Loucy (cell line): ENCODE data around the gene NADSYN1.

Experiments used
- EZH2phosphoT487 ChIP-seq: fragments of 200-600 bp; IDR thresholded peaks from 2 replicates; pipeline ENCODE4 v1.6.1; 2018; ENCODE audit warnings: antibody characterized with exemption, mild to moderate bottlenecking, moderate library complexity, borderline replicate concordance
- TF ChIP-seq, protein P1 (sequence below): fragments of 200-600 bp; sonication (generic); conservative IDR thresholded peaks from 2 replicates; pipeline ENCODE4 v1.5.1; 2014; ENCODE audit warnings: mild to moderate bottlenecking, antibody characterized with exemption, low read length

DNA sequence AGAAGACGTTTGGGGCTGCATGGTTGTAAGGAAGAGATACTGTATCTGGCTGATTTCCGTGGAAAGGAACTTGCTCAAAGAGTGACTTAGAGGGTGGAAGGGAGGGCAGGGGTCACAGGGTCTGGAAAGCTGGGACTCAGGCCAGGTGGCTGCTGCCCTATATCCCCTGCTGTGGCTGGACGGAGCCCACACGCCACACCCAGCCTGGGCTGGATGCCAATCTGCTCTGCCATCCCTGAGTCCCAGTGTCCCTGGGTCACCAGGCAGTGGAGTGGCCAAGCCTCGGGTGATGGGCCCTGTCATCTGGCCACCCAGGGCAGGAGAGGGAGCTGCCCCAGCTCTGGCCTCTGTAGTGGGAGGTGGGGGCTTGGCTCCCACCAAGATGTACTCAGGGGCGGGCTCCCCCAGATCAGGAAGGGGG, 47.6 kb downstream of the NADSYN1 start:
- TF ChIP-seq, protein P1, sequence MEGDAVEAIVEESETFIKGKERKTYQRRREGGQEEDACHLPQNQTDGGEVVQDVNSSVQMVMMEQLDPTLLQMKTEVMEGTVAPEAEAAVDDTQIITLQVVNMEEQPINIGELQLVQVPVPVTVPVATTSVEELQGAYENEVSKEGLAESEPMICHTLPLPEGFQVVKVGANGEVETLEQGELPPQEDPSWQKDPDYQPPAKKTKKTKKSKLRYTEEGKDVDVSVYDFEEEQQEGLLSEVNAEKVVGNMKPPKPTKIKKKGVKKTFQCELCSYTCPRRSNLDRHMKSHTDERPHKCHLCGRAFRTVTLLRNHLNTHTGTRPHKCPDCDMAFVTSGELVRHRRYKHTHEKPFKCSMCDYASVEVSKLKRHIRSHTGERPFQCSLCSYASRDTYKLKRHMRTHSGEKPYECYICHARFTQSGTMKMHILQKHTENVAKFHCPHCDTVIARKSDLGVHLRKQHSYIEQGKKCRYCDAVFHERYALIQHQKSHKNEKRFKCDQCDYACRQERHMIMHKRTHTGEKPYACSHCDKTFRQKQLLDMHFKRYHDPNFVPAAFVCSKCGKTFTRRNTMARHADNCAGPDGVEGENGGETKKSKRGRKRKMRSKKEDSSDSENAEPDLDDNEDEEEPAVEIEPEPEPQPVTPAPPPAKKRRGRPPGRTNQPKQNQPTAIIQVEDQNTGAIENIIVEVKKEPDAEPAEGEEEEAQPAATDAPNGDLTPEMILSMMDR: no peak
- TF ChIP-seq EZH2phosphoT487: no peak
